ENCODE data around the gene CHRM4.

Gene CHRM4

GRCh38 chr11:46360878-46361277 is 30.7 kb downstream of the CHRM4 start:
- in situ Hi-C loops (cut with HindIII; ENCODE audit: low sequenced_read_pairs) = no loop called here
- DNase-seq (ENCODE audit: low read depth, low spot score) = no peak
- H3K4me3 ChIP-seq (ENCODE audit: low read depth, low read length) = no peak overlapping the region
- TF ChIP-seq CTCF (IDR thresholded peaks at IDR 0.05; ENCODE audit: low read depth, low read length) = no peak

GRCh38 chr11:46359953-46360352 is 31.6 kb downstream of the CHRM4 start:
- TF ChIP-seq CTCF (IDR thresholded peaks at IDR 0.05; ENCODE audit: low read depth, low read length) = no peak
- DNase-seq (ENCODE audit: low read depth, low spot score) = no peak
- in situ Hi-C loops (cut with HindIII; ENCODE audit: low sequenced_read_pairs) = no loop called here
- H3K4me3 ChIP-seq (ENCODE audit: low read depth, low read length) = no peak overlapping the region

- H3K4me3 ChIP-seq (ENCODE audit: low read depth, low read length) = no peak overlapping the region
- no peak for TF ChIP-seq CTCF (IDR thresholded peaks at IDR 0.05; ENCODE audit: low read depth, low read length)
- no peak for DNase-seq (ENCODE audit: low read depth, low spot score)
- in situ Hi-C loops (cut with HindIII; ENCODE audit: low sequenced_read_pairs) = no loop called here
Measured at GRCh38 chr11:46357483-46357936, 34.1 kb downstream of the CHRM4 start.

GRCh38 chr11:46356924-46357482 is 34.6 kb downstream of the CHRM4 start:
- TF ChIP-seq CTCF (IDR thresholded peaks at IDR 0.05; ENCODE audit: low read depth, low read length) = no peak
- in situ Hi-C loops (cut with HindIII; ENCODE audit: low sequenced_read_pairs) = no loop called here
- no peak overlapping the region for H3K4me3 ChIP-seq (ENCODE audit: low read depth, low read length)
- peak; percentile 58 for DNase-seq (ENCODE audit: low read depth, low spot score)

GRCh38 chr11:46353698-46354097 is 37.9 kb downstream of the CHRM4 start:
- H3K4me3 ChIP-seq (ENCODE audit: low read depth, low read length) = no peak overlapping the region
- TF ChIP-seq CTCF (IDR thresholded peaks at IDR 0.05; ENCODE audit: low read depth, low read length) = no peak
- in situ Hi-C loops (cut with HindIII; ENCODE audit: low sequenced_read_pairs) = no loop called here
- DNase-seq (ENCODE audit: low read depth, low spot score) = no peak

- TF ChIP-seq CTCF (IDR thresholded peaks at IDR 0.05; ENCODE audit: low read depth, low read length) = peak; percentile 89
- no peak overlapping the region for H3K4me3 ChIP-seq (ENCODE audit: low read depth, low read length)
- DNase-seq (ENCODE audit: low read depth, low spot score) = no peak
- in situ Hi-C loops (cut with HindIII; ENCODE audit: low sequenced_read_pairs) = no loop called here
Measured at GRCh38 chr11:46352063-46352841, 39.3 kb downstream of the CHRM4 start.

Measured in astrocyte of the spinal cord (primary cell).